Measurements from ENCODE around the gene HSD3B2. TPM values are rescaled to one million over a fixed set of nuclear protein-coding genes. Genes with fewer than 3 reads are reported as not detected.

HSD3B2 gene
- polyA plus RNA-seq, 1 donor (not counting 4 experiments of a cell fraction or from before 2014, with no cell fraction given) = not detected

- H3K27me3 ChIP-seq (ENCODE audit: control insufficient read depth, extremely low read depth, insufficient read depth, low read length) = no peaks in the 10 kb centered on the region
- peaks cover 10% of the 10 kb centered on the region for H3K4me1 ChIP-seq (ENCODE audit: control insufficient read depth, extremely low read depth, insufficient read depth, low read length)
- H3K9me3 ChIP-seq (ENCODE audit: control insufficient read depth, low read depth, low read length) = no peaks in the 10 kb centered on the region
- no peaks in the 10 kb centered on the region for H3K36me3 ChIP-seq (ENCODE audit: control insufficient read depth in 2 of 2, extremely low read depth in 1 of 2, insufficient read depth in 2 of 2, low read length in 2 of 2)
- DNase-seq (ENCODE audit: low read depth, low spot score) (no peak), FAIRE-seq (no peak)
- H3K79me2 ChIP-seq (ENCODE audit: control insufficient read depth, insufficient read depth, low read length) = no peaks in the 10 kb centered on the region
- dilution Hi-C loops (cut with MboI; ENCODE audit: extremely low pct_ligation_motif_present, low sequenced_read_pairs) = no loop called here
- no peak overlapping the region for H3K4me2 ChIP-seq (ENCODE audit: control insufficient read depth, extremely low read depth, insufficient read depth, low read depth, low read length)
- no peak overlapping the region for H3K4me3 ChIP-seq (ENCODE audit: control insufficient read depth in 2 of 3, extremely low read depth in 1 of 3, insufficient read depth in 2 of 3, low read depth in 1 of 3, low read length in 3 of 3)
- TF ChIP-seq CTCF (optimal IDR thresholded peaks at IDR 0.05 in 1 of 3, IDR thresholded peaks at IDR 0.05 in 1 of 3, conservative IDR thresholded peaks at IDR 0.05 in 1 of 3; ENCODE audit: extremely low read depth in 1 of 3, insufficient read depth in 2 of 3, low read length in 3 of 3) (no peak), EZH2 (IDR thresholded peaks at IDR 0.05; ENCODE audit: low read length) (no peak)
- no peaks in the 10 kb centered on the region for H4K20me1 ChIP-seq (ENCODE audit: control insufficient read depth, extremely low read depth, insufficient read depth, low read length)
- H3K27ac ChIP-seq (ENCODE audit: control insufficient read depth, insufficient read depth, low read length) = no peak overlapping the region
- H2AFZ ChIP-seq (ENCODE audit: control insufficient read depth, low read length) = no peak overlapping the region
- no peak overlapping the region for H3K9ac ChIP-seq (ENCODE audit: control insufficient read depth, extremely low read depth, insufficient read depth, low read length)
- no peaks in the 10 kb centered on the region for H3K9me1 ChIP-seq (ENCODE audit: control insufficient read depth, extremely low read depth, insufficient read depth, low read length)
Observed at GRCh38 chr1:119463569-119463968, 48.6 kb downstream of the HSD3B2 start.

- Histone ChIP-seq H3K27me3 (ENCODE audit: control insufficient read depth, extremely low read depth, insufficient read depth, low read length) (no peaks in the 10 kb centered on the region), H3K4me1 (ENCODE audit: control insufficient read depth, extremely low read depth, insufficient read depth, low read length) (peaks cover 10% of the 10 kb centered on the region), H3K9me3 (ENCODE audit: control insufficient read depth, low read depth, low read length) (no peaks in the 10 kb centered on the region), H3K4me2 (ENCODE audit: control insufficient read depth, extremely low read depth, insufficient read depth, low read depth, low read length) (no peak overlapping the region), H3K36me3 (ENCODE audit: control insufficient read depth in 2 of 2, extremely low read depth in 1 of 2, insufficient read depth in 2 of 2, low read length in 2 of 2) (no peaks in the 10 kb centered on the region), H3K9me1 (ENCODE audit: control insufficient read depth, extremely low read depth, insufficient read depth, low read length) (no peaks in the 10 kb centered on the region), H2AFZ (ENCODE audit: control insufficient read depth, low read length) (no peak overlapping the region), H4K20me1 (ENCODE audit: control insufficient read depth, extremely low read depth, insufficient read depth, low read length) (no peaks in the 10 kb centered on the region), H3K4me3 (ENCODE audit: control insufficient read depth in 2 of 3, extremely low read depth in 1 of 3, insufficient read depth in 2 of 3, low read depth in 1 of 3, low read length in 3 of 3) (no peak overlapping the region), H3K79me2 (ENCODE audit: control insufficient read depth, insufficient read depth, low read length) (no peaks in the 10 kb centered on the region), H3K9ac (ENCODE audit: control insufficient read depth, extremely low read depth, insufficient read depth, low read length) (no peak overlapping the region), H3K27ac (ENCODE audit: control insufficient read depth, insufficient read depth, low read length) (no peak overlapping the region)
- no peak for DNase-seq (ENCODE audit: low read depth, low spot score)
- dilution Hi-C loops (cut with MboI; ENCODE audit: extremely low pct_ligation_motif_present, low sequenced_read_pairs) = no loop called here
- TF ChIP-seq CTCF (optimal IDR thresholded peaks at IDR 0.05 in 1 of 3, IDR thresholded peaks at IDR 0.05 in 1 of 3, conservative IDR thresholded peaks at IDR 0.05 in 1 of 3; ENCODE audit: extremely low read depth in 1 of 3, insufficient read depth in 2 of 3, low read length in 3 of 3) (no peak), EZH2 (IDR thresholded peaks at IDR 0.05; ENCODE audit: low read length) (no peak)
- no peak for FAIRE-seq
Observed at GRCh38 chr1:119466445-119466844, 51.5 kb downstream of the HSD3B2 start.

Measured in keratinocyte (primary cell).